Right renal cortex interstitium (tissue), 3 donors: ENCODE data around the gene OR2AE1. TPM values are rescaled to one million over a fixed set of nuclear protein-coding genes. Genes with fewer than 3 reads are reported as not detected.
"Not testable (repeated sequence)": the region's sequence is repeated elsewhere in the genome, so short reads cannot be mapped to it uniquely, and the experiment has no call there.

Experiments used
- DNase-seq, 3 donors: peaks; one replicate each; pipeline ENCODE4 v3.0.0-alpha.2; 2013; ENCODE audit warnings: low read depth in 3 of 3, low spot score in 2 of 3
- polyA plus RNA-seq, 3 donors: library from polyadenylated mRNA; unstranded; fragments of 120-200 nt; gene quantifications; one replicate each; pipeline ENCODE4 v1.2.1, GENCODE V29; 2013; ENCODE audit not compliant: insufficient read length in 3 of 3

OR2AE1 gene, protein sequence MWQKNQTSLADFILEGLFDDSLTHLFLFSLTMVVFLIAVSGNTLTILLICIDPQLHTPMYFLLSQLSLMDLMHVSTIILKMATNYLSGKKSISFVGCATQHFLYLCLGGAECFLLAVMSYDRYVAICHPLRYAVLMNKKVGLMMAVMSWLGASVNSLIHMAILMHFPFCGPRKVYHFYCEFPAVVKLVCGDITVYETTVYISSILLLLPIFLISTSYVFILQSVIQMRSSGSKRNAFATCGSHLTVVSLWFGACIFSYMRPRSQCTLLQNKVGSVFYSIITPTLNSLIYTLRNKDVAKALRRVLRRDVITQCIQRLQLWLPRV
- polyA plus RNA-seq, result not detected

DNA sequence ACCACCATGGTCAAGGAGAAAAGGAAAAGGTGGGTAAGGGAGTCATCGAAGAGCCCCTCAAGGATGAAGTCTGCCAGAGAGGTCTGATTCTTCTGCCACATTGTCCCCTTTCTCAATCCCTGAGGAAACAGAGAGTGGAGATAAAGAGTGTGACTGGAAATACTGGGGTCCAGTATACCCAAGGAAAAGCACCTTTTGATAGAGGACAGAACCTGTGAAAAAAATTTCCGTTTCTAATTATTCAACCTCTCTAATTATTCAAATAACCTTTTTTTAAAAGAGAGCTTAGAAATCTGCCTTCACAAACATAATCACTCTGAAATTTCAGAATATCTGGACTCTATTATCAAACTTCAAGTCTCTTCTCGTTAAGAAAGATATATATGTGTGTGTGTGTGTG is at the start of gene OR2AE1:
OR2AE1 (minus strand) TSS at position 101 of the 400 bp plus-strand sequence; CDS start at position 101, 0 bp downstream.
- no peak for DNase-seq

DNA sequence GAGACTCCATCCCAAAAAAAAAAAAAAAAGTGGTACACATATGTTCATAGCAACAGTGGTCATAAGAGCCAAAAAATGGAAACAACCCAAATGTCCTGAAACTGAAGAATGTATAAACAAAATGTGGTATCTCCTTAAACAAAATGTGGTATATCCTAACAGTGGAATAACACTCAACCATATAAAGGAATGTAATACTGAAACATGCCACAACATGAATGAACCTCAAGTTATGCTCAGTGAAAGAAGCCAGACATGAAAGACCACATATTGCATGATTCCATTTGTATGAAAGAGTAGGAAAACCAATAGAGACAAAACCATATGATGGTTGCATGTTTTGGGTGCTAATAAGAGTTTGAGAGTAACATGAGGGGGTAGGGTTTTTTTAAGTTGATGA is 49.5 kb upstream of the OR2AE1 start:
- no peak for DNase-seq

DNA sequence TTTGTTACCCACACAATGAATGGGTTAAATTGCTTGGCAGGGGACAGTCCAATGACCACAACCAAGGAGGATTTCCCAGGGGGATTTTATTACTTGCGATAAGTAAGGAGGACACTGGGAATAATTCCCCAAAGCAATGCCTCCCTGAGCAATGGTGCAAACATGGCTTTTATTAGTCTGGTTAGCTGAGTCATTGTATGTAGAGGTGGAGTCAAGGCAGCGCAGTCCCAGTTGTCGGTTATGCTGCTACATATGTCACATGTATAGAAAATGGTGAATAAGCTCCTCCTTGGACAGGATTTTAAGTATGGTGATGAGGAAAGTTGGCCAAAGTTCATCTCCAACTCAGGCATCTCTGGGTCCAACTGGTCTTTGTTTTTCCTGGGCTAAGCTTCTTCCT is 46.4 kb upstream of the OR2AE1 start:
- no peak for DNase-seq

DNA sequence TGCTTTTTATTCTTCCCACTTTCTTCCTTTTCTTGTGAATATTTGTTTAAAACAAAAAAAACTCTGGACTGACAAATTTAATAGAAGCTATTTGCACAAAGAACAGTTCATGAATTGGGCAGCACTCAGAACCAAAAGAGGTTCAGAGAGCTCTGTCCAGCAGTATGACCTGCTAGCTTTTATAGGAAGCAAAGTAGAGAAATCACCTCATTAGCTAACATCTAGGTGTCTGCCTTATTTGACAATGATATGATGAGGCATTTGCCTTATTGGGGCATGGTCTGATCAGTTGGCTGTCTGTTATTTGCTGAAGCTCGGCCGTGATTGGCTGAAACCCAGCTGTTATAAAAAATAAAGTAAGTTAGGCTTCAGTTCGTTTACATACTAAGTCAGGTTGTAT is 43.3 kb upstream of the OR2AE1 start:
- DNase-seq, result no peak

DNA sequence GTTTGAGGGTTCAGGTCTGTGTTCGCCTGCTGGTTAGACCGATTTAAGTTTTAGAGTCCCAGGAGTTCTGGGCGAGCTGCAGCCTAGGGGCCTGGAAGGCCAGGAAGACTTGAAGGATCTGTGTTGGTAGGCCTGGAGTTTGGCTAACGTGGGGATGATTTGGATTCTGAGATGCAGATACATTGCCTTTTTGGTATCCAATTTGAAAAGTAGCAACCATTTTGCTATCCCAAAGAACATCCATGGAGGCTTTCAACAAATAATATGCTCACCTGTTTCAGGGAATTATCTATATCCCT is 42.9 kb upstream of the OR2AE1 start:
- no peak for DNase-seq

DNA sequence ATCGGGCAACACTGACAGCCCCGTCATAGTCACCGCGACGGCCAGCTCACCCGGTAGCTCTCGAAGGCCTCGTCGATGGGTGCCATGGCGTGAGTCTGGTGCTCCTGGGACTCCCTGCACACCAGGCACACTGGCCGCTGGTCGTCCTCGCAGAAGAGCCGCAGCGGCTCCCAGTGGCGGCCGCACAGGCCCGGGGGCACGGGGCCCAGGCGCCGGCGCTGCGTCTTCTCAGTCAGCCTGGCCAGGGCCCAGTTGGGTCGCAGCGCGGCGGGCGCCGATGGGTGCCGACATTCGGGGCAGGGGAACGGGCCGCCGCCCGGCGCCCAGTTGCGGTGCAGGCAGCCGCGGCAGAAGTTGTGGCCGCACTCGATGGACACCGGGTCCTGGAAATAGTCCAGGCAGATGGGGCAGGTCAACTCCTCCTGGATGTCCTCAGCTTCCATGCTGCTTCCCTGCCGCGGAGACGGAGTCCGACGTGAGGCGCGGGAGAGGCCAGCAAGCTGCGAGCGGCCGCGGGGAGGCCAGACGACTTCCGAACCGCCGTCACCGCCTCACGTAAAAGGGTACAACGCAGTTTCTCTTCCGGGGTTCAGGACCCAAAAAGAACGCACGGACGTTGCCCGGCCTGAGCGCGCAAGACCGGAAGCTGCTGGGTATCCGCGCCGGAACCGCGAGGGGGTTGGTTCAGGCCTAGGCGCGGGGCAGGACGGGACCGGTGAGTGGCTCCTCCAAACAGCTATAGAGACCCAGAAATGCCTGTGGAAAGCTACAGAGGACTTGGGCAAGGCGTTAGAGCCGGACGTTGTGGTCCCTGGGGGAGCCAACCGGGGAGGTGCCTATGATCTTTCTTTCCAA is 42.4 kb upstream of the OR2AE1 start, which contains the start of gene TRIM4:
TRIM4 (minus strand) TSS at position 572 of the 855 bp plus-strand sequence; CDS start at position 443, 129 bp downstream.
- peak; percentile 56 to 70 (median 68) for DNase-seq

DNA sequence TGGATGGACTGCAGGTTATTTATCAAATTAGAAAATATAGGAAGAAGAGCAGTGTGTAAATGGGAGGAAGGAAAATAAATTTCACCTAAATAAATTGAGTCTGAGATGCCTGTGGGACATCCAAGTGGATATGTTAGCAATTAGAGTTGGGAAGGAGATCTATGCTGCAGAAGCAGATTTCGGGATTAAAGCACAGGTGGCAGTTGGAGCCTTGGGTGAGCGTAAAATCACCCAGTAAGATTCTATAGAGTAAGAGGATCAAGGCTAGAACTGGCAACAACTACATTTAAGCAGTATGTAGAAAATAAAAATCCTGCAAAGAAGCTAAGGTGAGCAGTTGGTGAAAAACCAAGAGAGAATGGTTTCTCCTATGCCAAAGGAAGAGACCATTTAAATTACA is 34.1 kb upstream of the OR2AE1 start:
- DNase-seq, result no peak

DNA sequence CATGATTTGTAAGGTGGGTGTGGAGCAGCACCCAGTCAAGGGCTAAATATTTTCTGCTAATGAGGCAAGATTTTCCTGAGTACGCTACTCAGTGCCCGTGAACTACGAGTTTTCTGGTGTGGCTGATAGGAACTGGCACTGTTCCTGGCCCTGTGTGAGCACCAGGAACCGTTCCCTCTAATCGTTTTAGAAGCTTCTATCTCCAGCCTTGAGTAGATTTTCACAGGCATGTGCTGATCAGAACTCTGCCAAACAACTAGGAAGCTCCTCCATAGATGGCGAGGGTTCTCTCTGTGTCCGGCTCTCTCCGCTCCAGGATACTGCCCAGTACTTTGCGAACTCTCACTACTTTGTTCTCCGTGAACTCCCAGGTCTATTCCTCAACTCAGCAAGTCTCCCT is 24.7 kb upstream of the OR2AE1 start:
- DNase-seq, result no peak

DNA sequence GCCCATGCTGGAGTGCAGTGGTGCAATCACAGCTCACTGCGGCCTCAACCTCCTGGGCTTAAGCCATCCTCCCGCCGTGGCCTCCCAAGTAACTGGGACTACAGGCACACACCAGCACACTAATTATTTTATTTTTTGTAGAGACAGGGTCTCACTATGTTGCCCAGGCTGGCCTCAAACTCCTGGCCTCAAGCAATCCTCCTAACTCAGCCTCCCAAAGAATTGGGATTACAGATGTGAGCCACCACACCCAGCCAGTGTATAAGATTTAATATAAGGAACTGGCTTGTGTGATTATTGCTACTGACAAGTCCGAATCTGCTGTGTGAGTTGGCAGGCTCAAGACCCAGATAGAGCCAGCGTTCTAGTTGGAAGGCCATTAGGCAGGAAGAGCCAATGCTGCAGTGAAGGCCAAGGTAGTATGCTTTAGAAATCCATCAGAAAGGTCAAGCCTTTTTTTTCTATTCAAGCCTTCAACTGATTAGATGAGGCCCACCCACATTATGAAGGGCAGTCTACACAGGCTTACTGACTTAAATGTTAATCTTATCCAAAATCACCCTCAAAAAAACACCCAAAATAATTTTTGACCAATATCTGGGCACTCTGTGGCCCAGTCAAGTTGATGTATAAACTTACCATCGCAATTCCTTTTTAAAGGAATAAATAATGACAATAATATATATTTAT is 23.1 kb upstream of the OR2AE1 start:
- DNase-seq, result no peak

DNA sequence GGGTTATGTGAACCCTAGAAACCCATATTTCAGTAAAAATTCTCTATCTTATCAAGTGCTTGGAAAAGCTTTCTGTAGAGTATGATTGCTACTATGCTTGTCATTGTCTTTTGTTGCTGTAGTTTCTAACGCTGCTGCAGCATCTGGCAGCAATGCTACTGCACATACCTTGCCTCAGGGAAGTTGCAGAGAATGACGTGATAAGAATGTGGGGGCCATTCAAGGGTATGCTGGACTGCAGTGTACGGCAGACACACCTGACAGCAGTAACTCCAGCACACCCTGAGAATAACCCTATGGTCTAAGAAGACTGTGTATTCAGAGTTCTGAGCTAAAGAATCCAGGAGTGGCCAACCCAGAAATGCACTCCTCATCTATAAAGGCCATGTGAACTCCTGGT is 22.0 kb upstream of the OR2AE1 start:
- DNase-seq, result no peak

DNA sequence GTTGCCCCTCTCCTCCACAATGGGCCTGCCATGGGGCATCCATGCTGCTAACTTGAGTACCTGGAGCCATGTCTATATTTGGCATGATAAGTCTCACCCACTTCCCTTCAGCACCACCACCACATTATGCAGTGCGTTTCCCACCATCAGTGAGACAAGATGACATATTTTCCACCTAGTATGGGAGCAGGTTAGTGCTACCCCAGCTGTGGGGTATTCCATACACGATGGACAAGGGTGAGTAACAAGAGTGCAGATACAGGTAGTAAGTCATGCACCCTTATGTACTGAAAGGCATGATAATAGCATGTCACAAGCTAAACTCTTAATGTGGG is 21.2 kb upstream of the OR2AE1 start:
- DNase-seq, result no peak

DNA sequence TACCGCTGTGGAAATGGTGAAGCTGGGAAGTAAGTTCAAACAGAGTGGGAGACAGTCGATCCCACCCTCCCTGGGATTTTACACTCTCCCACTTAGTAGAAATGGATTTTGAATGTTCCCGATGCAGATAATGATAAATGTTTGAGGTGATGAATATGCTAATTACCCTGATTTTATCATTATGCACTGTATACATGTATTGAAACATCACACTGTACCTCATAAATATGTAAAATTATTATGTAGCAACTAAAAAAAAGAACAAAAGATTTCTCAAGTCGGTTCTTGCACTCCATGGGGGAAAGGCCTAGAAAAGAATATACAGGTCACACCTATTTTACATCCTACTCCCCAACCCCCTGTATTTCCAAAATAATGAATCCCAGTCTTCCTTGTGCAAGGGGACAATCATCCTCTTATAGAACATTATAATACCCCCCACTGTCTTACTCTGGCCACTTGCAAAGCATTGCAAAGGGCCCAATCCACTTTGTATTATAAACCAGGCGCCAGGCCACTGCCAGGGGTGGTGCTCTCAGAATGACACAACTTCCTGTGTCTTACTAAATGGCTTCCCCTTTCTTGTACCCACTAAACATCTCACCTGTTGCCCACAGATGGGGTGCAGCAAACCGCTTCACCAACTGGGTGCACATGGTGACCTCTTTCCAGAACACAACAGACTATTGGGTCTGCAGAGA is 20.6 kb upstream of the OR2AE1 start:
- DNase-seq, result no peak

DNA sequence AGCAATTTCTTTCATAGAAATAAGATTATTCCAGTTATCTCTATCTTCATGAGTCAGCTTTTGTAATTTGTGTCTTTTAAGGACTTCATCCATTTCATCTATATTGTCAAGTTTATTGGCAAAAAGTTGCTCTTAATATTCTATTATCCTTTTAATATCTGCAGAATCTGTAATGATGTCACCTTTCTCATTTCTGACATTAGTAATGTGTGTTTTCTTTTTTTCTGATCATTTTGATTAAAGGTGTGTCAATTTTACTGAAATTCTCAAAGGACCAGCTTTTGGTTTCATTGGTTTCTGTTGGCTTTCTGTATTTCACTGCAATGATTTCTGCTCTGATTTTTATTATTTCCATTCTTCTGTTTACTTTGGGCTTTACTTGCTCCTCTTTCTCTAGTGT is 17.9 kb upstream of the OR2AE1 start:
- no peak for DNase-seq

DNA sequence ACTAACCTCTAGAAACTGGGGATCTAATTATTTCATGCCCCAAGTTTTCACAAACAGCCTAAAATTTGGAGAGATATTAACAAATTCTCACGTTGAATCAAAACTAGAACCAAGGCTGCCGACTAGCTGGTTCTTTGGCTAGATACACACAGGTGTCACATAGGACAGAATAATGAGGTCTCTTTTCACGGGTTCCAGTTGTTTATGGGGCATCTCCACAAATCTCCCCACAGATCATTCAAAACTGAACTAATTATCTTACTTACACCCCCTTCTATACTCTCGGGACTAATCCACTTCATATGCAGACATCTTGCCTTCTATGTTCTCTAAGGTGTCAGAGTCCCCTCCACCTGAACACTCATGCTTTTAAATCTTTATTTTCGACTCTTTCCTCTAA is 16.4 kb upstream of the OR2AE1 start:
- DNase-seq, result no peak

DNA sequence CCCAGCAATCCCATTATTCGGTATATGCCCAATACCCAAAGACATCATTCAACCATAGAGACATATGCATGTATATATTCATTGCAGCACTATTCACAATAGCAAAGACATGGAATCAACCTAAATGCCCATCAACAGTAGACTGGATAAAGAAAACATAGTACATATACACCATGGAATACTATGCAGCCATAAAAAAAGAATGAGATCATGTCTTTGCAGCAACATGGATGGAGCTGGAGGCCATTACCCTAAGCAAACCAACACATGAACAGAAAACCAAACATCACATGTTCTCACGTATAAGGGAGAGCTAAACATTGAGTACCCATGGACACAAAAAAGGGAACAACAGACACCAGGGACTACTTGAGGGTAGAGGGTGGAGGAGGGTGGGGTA is 13.5 kb upstream of the OR2AE1 start:
- DNase-seq, result not testable (repeated sequence)

DNA sequence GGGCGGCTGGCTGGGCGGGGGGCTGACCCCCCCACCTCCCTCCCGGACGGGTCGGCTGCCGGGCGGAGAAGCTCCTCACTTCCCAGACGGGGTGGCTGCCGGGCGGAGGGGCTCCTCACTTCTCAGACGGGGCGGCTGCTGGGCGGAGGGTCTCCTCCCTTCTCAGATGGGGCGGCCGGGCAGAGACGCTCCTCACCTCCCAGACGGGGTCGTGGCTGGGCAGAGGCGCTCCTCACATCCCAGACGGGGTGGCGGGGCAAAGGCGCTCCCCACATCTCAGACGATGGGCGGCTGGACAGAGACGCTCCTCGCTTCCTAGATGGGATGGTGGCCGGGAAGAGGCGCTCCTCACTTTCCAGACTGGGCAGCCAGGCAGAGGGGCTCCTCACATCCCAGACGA is 11.5 kb upstream of the OR2AE1 start:
- not testable (repeated sequence) for DNase-seq

DNA sequence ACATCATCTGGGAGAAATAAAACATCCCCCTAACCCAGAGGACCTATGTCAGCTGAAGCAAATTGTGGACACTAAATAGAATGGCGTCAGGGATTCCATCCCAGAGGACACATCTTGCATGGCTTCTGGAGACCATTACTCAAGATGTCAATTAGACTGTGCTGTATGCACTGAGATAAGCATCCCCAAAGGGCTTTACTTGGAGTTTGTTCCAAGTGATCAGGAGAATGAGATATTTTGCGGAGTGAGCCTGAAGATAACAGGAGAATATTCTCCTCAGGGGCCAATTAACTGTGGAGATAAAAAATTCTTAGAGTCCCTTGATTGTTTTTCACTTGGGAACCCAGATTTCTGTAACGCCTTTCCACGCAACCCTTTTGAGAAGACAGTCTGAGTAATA is 4.5 kb upstream of the OR2AE1 start:
- no peak for DNase-seq

DNA sequence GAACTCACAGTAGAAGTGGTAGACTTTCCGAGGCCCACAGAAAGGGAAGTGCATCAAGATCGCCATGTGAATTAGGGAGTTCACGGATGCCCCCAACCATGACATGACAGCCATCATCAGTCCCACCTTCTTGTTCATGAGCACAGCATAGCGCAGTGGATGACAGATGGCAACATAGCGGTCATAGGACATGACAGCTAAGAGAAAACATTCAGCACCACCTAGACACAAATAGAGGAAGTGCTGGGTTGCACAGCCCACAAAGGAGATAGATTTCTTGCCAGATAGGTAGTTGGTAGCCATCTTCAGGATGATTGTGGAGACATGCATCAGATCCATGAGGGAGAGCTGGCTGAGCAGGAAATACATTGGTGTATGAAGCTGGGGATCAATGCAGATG is 342 bp downstream of the OR2AE1 start:
- no peak for DNase-seq

DNA sequence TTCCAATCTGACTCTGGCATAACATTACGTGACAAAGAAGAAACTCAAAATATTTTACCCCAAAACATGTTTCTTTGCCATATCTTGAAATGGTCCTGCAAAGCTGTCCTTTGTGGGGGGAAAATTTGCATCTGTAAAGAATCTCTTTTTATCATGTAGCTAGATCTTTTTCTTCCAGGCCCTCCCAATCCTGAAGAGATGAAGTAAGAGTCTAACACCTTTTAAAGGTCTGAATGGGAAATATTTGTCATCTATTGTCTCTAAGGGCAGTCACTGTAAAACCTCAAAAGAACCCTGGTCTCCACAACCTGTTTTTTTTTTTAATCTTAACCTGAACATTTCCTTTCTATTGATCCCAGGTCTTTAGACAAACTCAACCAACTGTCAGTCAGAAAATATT is 8.6 kb downstream of the OR2AE1 start:
- DNase-seq, result no peak

DNA sequence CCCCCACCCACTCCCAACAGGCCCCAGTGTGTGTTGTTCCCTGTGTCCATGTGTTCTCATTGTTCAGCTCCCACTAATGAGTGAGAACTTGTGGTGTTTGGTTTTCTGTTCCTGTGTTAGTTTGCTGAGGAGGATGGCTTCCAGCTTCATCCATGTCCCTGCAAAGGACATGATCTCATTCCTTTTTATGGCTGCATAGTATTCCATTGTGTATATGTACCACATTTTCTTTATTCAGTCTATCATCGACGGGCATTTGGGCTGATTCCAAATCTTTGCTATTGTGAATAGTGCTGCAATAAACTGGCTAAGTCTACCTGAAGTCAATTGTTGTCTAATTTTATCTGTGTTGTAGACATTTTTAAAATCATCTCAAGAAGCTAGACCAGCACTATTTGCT is 9.4 kb downstream of the OR2AE1 start:
- not testable (repeated sequence) for DNase-seq

DNA sequence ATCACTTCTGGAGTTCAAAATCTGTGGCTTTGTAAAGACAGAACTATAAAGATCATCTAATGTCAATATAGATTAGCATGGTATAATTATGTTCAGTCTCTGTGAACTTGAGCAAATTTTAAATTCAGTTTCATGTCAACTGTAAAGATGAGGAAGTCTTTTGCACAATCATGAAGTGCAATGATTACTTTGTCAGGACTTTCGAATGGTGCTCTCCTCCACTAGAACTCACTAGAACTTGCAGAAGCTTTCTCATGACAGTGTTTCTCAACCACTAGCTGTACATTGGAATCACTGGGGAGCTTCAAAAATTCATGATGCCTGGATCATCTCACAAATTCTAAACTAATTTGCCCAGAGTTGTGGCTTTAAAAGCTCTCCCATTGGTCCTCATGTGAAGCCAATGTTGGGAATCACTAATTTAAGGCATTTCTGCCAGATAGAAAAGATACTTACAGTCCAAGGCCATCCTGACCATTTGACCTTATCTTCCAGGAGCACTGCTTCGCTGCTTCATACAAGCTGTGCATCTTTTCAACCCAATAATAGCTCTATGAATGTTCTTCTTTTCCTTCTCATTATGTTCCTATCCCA is 12.9 kb downstream of the OR2AE1 start:
- DNase-seq, result no peak
